ENCODE measurements around the gene SFXN2. TPM values are rescaled to one million over a fixed set of nuclear protein-coding genes. Genes with fewer than 3 reads are reported as not detected.
A peak's percentile ranks its signal among the peaks of the same experiment; 100 is the strongest.

SFXN2 gene
- total RNA-seq, 1 experiment from 2014 or later: 12.9 TPM

- Mint-ChIP-seq H3K27me3 (ENCODE audit: insufficient read depth, unreplicated experiment) (no peaks in the 10 kb centered on the region), H3K4me1 (ENCODE audit: insufficient read depth, unreplicated experiment) (peaks cover 50% of the 10 kb centered on the region), H3K36me3 (ENCODE audit: insufficient read depth, unreplicated experiment) (peaks cover 19% of the 10 kb centered on the region), H3K27ac (ENCODE audit: low read depth, unreplicated experiment) (peak overlapping the region; percentile 89), H3K4me3 (ENCODE audit: unreplicated experiment) (peak overlapping the region; percentile 64), H3K9me3 (ENCODE audit: unreplicated experiment) (no peaks in the 10 kb centered on the region)
- peak; percentile 81 for DNase-seq (ENCODE audit: unreplicated experiment)
- ChIA-PET CTCF (interaction anchor here (0.6 to 1.2 kb wide), 3 partner anchors 29 to 52 kb away, joined by 3 to 7 read pairs (median 3); no protein-coding TSS in a partner anchor), POLR2A (interaction anchor here (0.7 to 11.0 kb wide), 7 partner anchors 11 to 121 kb away, joined by 3 to 120 read pairs (median 6); partner anchors contain the start of genes ARL3, SFXN2 and WBP1L)
- intact Hi-C loops (cut with micrococcal nuclease): loop anchor here (2.0 to 5.0 kb wide), 2 partner anchors 29 to 40 kb away; partner anchors contain the start of gene WBP1L
- TF ChIP-seq CTCF (IDR thresholded peaks at IDR 0.05; ENCODE audit: unreplicated experiment): no peak
- BruUV-seq (replicated peaks): no TSS peak
Measured at GRCh38 chr10:102781921-102782557, 67.6 kb downstream of the SFXN2 start.

GRCh38 chr10:102782673-102783551 lies 68.5 kb downstream of the SFXN2 start:
- Mint-ChIP-seq H3K36me3 (ENCODE audit: insufficient read depth, unreplicated experiment) (peaks cover 19% of the 10 kb centered on the region), H3K27ac (ENCODE audit: low read depth, unreplicated experiment) (peak overlapping the region; percentile 89), H3K9me3 (ENCODE audit: unreplicated experiment) (no peaks in the 10 kb centered on the region), H3K4me3 (ENCODE audit: unreplicated experiment) (peak overlapping the region; percentile 64), H3K27me3 (ENCODE audit: insufficient read depth, unreplicated experiment) (no peaks in the 10 kb centered on the region), H3K4me1 (ENCODE audit: insufficient read depth, unreplicated experiment) (peaks cover 47% of the 10 kb centered on the region)
- CTCF ChIA-PET: interaction anchor here (0.6 to 7.2 kb wide), 4 partner anchors 8 to 1032 kb away, joined by 3 to 50 read pairs (median 3); no protein-coding TSS in a partner anchor
- peak; percentile 96 for DNase-seq (ENCODE audit: unreplicated experiment)
- no peak for TF ChIP-seq CTCF (IDR thresholded peaks at IDR 0.05; ENCODE audit: unreplicated experiment)
- POLR2A ChIA-PET: interaction anchor here (0.7 to 11.0 kb wide), 14 partner anchors 12 to 141 kb away, joined by 3 to 120 read pairs (median 5); partner anchors contain the start of genes ARL3, SFXN2 and WBP1L
- TSS peak; percentile 28 for BruUV-seq (replicated peaks)
- intact Hi-C loops (cut with micrococcal nuclease): loop anchor here (2.0 to 5.0 kb wide), 2 partner anchors 30 to 41 kb away; partner anchors contain the start of gene WBP1L

- peak overlapping the region; percentile 89 for H3K27ac Mint-ChIP-seq (ENCODE audit: low read depth, unreplicated experiment)
- H3K36me3 Mint-ChIP-seq (ENCODE audit: insufficient read depth, unreplicated experiment): peaks cover 19% of the 10 kb centered on the region
- CTCF ChIA-PET: interaction anchor here (0.6 to 7.2 kb wide), 5 partner anchors 9 to 1031 kb away, joined by 3 to 50 read pairs (median 3); no protein-coding TSS in a partner anchor
- no peak for TF ChIP-seq CTCF (IDR thresholded peaks at IDR 0.05; ENCODE audit: unreplicated experiment)
- intact Hi-C loops (cut with micrococcal nuclease): loop anchor here (2.0 to 5.0 kb wide), 2 partner anchors 31 to 41 kb away; partner anchors contain the start of gene WBP1L
- POLR2A ChIA-PET: interaction anchor here (0.7 to 11.0 kb wide), 11 partner anchors 13 to 142 kb away, joined by 3 to 120 read pairs (median 5); partner anchors contain the start of gene WBP1L
- no peaks in the 10 kb centered on the region for H3K9me3 Mint-ChIP-seq (ENCODE audit: unreplicated experiment)
- peak; percentile 47 for DNase-seq (ENCODE audit: unreplicated experiment)
- BruUV-seq (replicated peaks): no TSS peak
- peak overlapping the region; percentile 64 for H3K4me3 Mint-ChIP-seq (ENCODE audit: unreplicated experiment)
- peaks cover 41% of the 10 kb centered on the region for H3K4me1 Mint-ChIP-seq (ENCODE audit: insufficient read depth, unreplicated experiment)
- no peaks in the 10 kb centered on the region for H3K27me3 Mint-ChIP-seq (ENCODE audit: insufficient read depth, unreplicated experiment)
Measured at GRCh38 chr10:102783568-102783967, 69.1 kb downstream of the SFXN2 start.
